ENCODE data around the gene GPR108.
A peak's percentile ranks its signal among the peaks of the same experiment; 100 is the strongest.

The GPR108 gene

GRCh38 chr19:6683971-6684370 is 53.4 kb downstream of the GPR108 start:
- peak overlapping the region; percentile 34 for H3K27ac Mint-ChIP-seq
- H3K4me3 Mint-ChIP-seq, result no peak overlapping the region
- peaks cover 5% of the 10 kb centered on the region for H3K27me3 Mint-ChIP-seq

GRCh38 chr19:6682607-6683128 is 54.7 kb downstream of the GPR108 start:
- H3K27ac Mint-ChIP-seq, result no peak overlapping the region
- peaks cover 53% of the 10 kb centered on the region for H3K4me1 Mint-ChIP-seq (ENCODE audit: low read depth)
- H3K36me3 Mint-ChIP-seq (ENCODE audit: low read depth), result peaks cover 15% of the 10 kb centered on the region
- peaks cover 29% of the 10 kb centered on the region for H3K9me3 Mint-ChIP-seq
- no peak overlapping the region for H3K4me3 Mint-ChIP-seq
- H3K27me3 Mint-ChIP-seq, result peaks cover 9% of the 10 kb centered on the region

More at GRCh38 chr19:6683971-6684370, 53.4 kb downstream of the GPR108 start:
- peaks cover 45% of the 10 kb centered on the region for H3K4me1 Mint-ChIP-seq (ENCODE audit: low read depth)
- H3K9me3 Mint-ChIP-seq, result peaks cover 25% of the 10 kb centered on the region
- H3K36me3 Mint-ChIP-seq (ENCODE audit: low read depth), result peaks cover 14% of the 10 kb centered on the region

GRCh38 chr19:6680141-6680540 is 57.2 kb downstream of the GPR108 start:
- H3K4me3 Mint-ChIP-seq, result no peak overlapping the region
- H3K27me3 Mint-ChIP-seq, result peaks cover 9% of the 10 kb centered on the region
- H3K36me3 Mint-ChIP-seq (ENCODE audit: low read depth), result peaks cover 15% of the 10 kb centered on the region
- peaks cover 32% of the 10 kb centered on the region for H3K9me3 Mint-ChIP-seq
- H3K27ac Mint-ChIP-seq, result peak overlapping the region; percentile 83
- peaks cover 62% of the 10 kb centered on the region for H3K4me1 Mint-ChIP-seq (ENCODE audit: low read depth)

Measured in stimulated activated naive CD8-positive, alpha-beta T cell treated with anti-CD3 and anti-CD28 coated beads, Interleukin-15, Interleukin-2, amounts not matched to agents 100 ng/mL and 50 ng/mL, for 24 hours (primary cell).